ENCODE data around the gene ZNF862.

GRCh38 chr7:149836434-149836833 lies 1.7 kb upstream of the ZNF862 start:
- TF ChIP-seq CTCF (conservative IDR thresholded peaks at IDR 0.05; ENCODE audit: low read depth, low read length) (no peak), EZH2 (IDR thresholded peaks at IDR 0.05; ENCODE audit: borderline replicate concordance, low read depth, low read length, poor library complexity, severe bottlenecking) (no peak)
